ENCODE results near the gene CCDC18. TPM values are rescaled to one million over a fixed set of nuclear protein-coding genes. Genes with fewer than 3 reads are reported as not detected.

Gene CCDC18
- total and polyA plus RNA-seq, 12 donors, result 1.4 to 15.4 (median 4.7) TPM

DNA sequence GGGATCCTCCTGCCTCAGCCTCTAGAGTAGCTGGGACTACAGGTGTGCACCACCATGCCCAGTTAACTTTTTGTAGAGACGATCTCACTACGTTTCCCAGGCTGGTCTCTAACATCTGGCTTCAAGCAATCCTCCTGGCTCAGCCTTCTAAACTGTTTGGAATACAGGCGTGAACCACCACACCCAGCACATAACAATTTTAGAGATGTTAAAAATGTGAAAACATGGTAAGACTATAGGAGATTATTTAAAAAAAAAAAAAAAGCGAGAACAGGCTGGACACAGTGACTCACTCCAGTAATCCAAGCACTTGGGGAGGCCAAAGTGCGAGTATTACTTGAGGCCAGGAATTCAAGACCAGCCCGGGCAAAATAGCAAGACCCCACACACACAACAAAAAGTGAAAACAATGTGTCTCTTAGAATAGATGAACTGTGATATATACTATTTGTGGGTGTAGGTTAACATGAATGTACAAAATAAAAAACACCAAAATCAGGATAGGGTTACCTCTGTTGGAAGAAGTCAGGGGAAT lies 19.6 kb downstream of the CCDC18 start:
- intact Hi-C loops (cut with DNase I), result no loop called here
- H3K4me3 ChIP-seq, result no peak overlapping the region
- no peak for TF ChIP-seq POLR2A (IDR thresholded peaks at IDR 0.05)
- TF ChIP-seq, protein P1, sequence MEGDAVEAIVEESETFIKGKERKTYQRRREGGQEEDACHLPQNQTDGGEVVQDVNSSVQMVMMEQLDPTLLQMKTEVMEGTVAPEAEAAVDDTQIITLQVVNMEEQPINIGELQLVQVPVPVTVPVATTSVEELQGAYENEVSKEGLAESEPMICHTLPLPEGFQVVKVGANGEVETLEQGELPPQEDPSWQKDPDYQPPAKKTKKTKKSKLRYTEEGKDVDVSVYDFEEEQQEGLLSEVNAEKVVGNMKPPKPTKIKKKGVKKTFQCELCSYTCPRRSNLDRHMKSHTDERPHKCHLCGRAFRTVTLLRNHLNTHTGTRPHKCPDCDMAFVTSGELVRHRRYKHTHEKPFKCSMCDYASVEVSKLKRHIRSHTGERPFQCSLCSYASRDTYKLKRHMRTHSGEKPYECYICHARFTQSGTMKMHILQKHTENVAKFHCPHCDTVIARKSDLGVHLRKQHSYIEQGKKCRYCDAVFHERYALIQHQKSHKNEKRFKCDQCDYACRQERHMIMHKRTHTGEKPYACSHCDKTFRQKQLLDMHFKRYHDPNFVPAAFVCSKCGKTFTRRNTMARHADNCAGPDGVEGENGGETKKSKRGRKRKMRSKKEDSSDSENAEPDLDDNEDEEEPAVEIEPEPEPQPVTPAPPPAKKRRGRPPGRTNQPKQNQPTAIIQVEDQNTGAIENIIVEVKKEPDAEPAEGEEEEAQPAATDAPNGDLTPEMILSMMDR (IDR thresholded peaks at IDR 0.05), result no peak
- H3K4me1 ChIP-seq (replicated peaks in 1 of 2), result no peaks in the 10 kb centered on the region
- no peaks in the 10 kb centered on the region for H3K36me3 ChIP-seq (replicated peaks in 1 of 2)
- H3K9me3 ChIP-seq (replicated peaks in 1 of 3), result no peaks in the 10 kb centered on the region
- H3K27me3 ChIP-seq, result no peaks in the 10 kb centered on the region
- 95 to 98% (median 96%) methylated on average over 6 of the region's 6 CpGs for WGBS, 4 donors
- H3K27ac ChIP-seq, result no peak overlapping the region
- DNase-seq, result no peak

- no peak for TF ChIP-seq POLR2A (IDR thresholded peaks at IDR 0.05)
- TF ChIP-seq, protein P1 (IDR thresholded peaks at IDR 0.05), result no peak
- Histone ChIP-seq H3K27me3 (no peaks in the 10 kb centered on the region), H3K9me3 (replicated peaks in 1 of 3) (no peaks in the 10 kb centered on the region), H3K4me3 (no peak overlapping the region), H3K36me3 (replicated peaks in 1 of 2) (no peaks in the 10 kb centered on the region), H3K4me1 (replicated peaks in 1 of 2) (no peaks in the 10 kb centered on the region), H3K27ac (no peak overlapping the region)
- intact Hi-C loops (cut with DNase I), result no loop called here
- DNase-seq, result no peak
- WGBS, 4 donors, result 91 to 93% (median 93%) methylated on average over 4 of the region's 4 CpGs
These were observed 20.2 kb downstream of the CCDC18 start for GRCh38 chr1:93200714-93201113.

GRCh38 chr1:93205892-93206566 lies 25.5 kb downstream of the CCDC18 start:
- 84 to 92% (median 87%) methylated on average over 6 of the region's 6 CpGs for WGBS, 4 donors
- H3K27ac ChIP-seq, result no peak overlapping the region
- no peaks in the 10 kb centered on the region for H3K27me3 ChIP-seq
- intact Hi-C loops (cut with DNase I), result no loop called here
- DNase-seq, result no peak
- TF ChIP-seq, protein P1 (IDR thresholded peaks at IDR 0.05), result no peak
- no peak for TF ChIP-seq POLR2A (IDR thresholded peaks at IDR 0.05)
- H3K9me3 ChIP-seq (replicated peaks in 1 of 3), result no peaks in the 10 kb centered on the region
- peaks cover 0 to 7% of the 10 kb centered on the region in 2 donors for H3K4me1 ChIP-seq (replicated peaks in 1 of 2)
- H3K36me3 ChIP-seq (replicated peaks in 1 of 2), result no peaks in the 10 kb centered on the region
- no peak overlapping the region for H3K4me3 ChIP-seq

- TF ChIP-seq, protein P1 (IDR thresholded peaks at IDR 0.05), result no peak
- no peak for TF ChIP-seq POLR2A (IDR thresholded peaks at IDR 0.05)
- Histone ChIP-seq H3K9me3 (replicated peaks in 1 of 3) (no peaks in the 10 kb centered on the region), H3K36me3 (replicated peaks in 1 of 2) (no peaks in the 10 kb centered on the region), H3K27me3 (no peaks in the 10 kb centered on the region), H3K27ac (no peak overlapping the region), H3K4me1 (replicated peaks in 1 of 2) (peaks cover 0 to 7% of the 10 kb centered on the region in 2 donors), H3K4me3 (no peak overlapping the region)
- intact Hi-C loops (cut with DNase I), result no loop called here
- DNase-seq, result no peak
These were observed 26.0 kb downstream of the CCDC18 start for GRCh38 chr1:93206567-93206954.

All from adrenal gland (tissue), 12 donors.